HEK293 (cell line): ENCODE results near the gene LTC4S.
A peak's percentile ranks its signal among the peaks of the same experiment; 100 is the strongest.

Experiments used
- CTCF ChIA-PET: fragments of 350-600 bp; formaldehyde crosslinking; extraction: SDS; loops from one replicate; lab custom pipeline; 2021; ENCODE audit warnings: antibody characterized with exemption; lab: Yijun Ruan, JAX
- POLR2A ChIA-PET: fragments of 300-600 bp; formaldehyde crosslinking; extraction: SDS; loops from one replicate; lab custom pipeline; 2020; ENCODE audit warnings: antibody characterized with exemption, inconsistent platforms; lab: Yijun Ruan, JAX
- H3K27ac ChIP-seq: fragments of 200-500 bp; sonication (Bioruptor generic); 2 replicates; pipeline ENCODE4 v1.5.1; 2014; ENCODE audit warnings: low read depth, low read length, control low read depth, inconsistent platforms; ENCODE audit errors: extremely low read depth
- H3K36me3 ChIP-seq, 2 experiments: fragments of 200-500 bp in 1 of 2; sonication (Bioruptor generic) in 1 of 2; 1 replicate in 1 of 2; 2 replicates in 1 of 2; pipeline ENCODE4 v1.5.1; 2014 to 2017; ENCODE audit warnings: inconsistent platforms in 2 of 2, low read length in 2 of 2; ENCODE audit not compliant: control insufficient read depth in 2 of 2, insufficient read depth in 1 of 2
- H3K4me1 ChIP-seq: fragments of 200-500 bp; sonication (Bioruptor generic); 2 replicates; pipeline ENCODE4 v1.5.1; 2014; ENCODE audit warnings: mild to moderate bottlenecking, low read length, inconsistent platforms; ENCODE audit not compliant: control insufficient read depth, insufficient read depth
- H3K4me3 ChIP-seq: 2 replicates; pipeline ENCODE4 v1.5.1; 2011; ENCODE audit warnings: low read depth, mild to moderate bottlenecking, control low read depth, low read length, moderate library complexity
- H3K9me3 ChIP-seq: fragments of 200-500 bp; sonication (Bioruptor generic); 2 replicates; pipeline ENCODE4 v1.5.1; 2014; ENCODE audit warnings: low read depth, low read length, inconsistent platforms; ENCODE audit not compliant: control insufficient read depth, insufficient read depth
- BCL11B ChIP-seq: fragments of 450-650 bp; formaldehyde crosslinking; IDR thresholded peaks from 2 replicates; pipeline ENCODE4 v1.5.1; 2016; ENCODE audit warnings: low read depth, missing biosample characterization, missing genetic modification characterization
- EGR2 ChIP-seq: fragments of 450-650 bp; formaldehyde crosslinking; IDR thresholded peaks from 2 replicates; pipeline ENCODE4 v1.5.1; 2016; ENCODE audit warnings: low read depth, missing biosample characterization, missing genetic modification characterization
- KLF16 ChIP-seq: fragments of 450-650 bp; formaldehyde crosslinking; IDR thresholded peaks from 2 replicates; pipeline ENCODE4 v1.5.1; 2017; ENCODE audit warnings: missing biosample characterization, missing genetic modification characterization
- KLF9 ChIP-seq: fragments of 450-650 bp; formaldehyde crosslinking; IDR thresholded peaks from 2 replicates; pipeline ENCODE4 v1.5.1; 2016; ENCODE audit warnings: missing biosample characterization, missing genetic modification characterization, low read depth
- REST ChIP-seq: fragments of 450-650 bp; formaldehyde crosslinking; IDR thresholded peaks from 2 replicates; pipeline ENCODE4 v1.5.1; 2016; ENCODE audit warnings: missing biosample characterization, missing genetic modification characterization
- SP2 ChIP-seq: fragments of 450-650 bp; formaldehyde crosslinking; IDR thresholded peaks from 2 replicates; pipeline ENCODE4 v1.5.1; 2016; ENCODE audit warnings: missing biosample characterization, missing genetic modification characterization
- YY1 ChIP-seq: fragments of 450-650 bp; formaldehyde crosslinking; IDR thresholded peaks from 2 replicates; pipeline ENCODE4 v1.5.1; 2018; ENCODE audit warnings: missing biosample characterization, missing genetic modification characterization
- ZBTB21 ChIP-seq: fragments of 450-650 bp; formaldehyde crosslinking; IDR thresholded peaks from 2 replicates; pipeline ENCODE4 v1.5.1; 2017; ENCODE audit warnings: missing biosample characterization, missing genetic modification characterization
- ZBTB8A ChIP-seq: fragments of 450-650 bp; formaldehyde crosslinking; IDR thresholded peaks from 2 replicates; pipeline ENCODE4 v1.5.1; 2016; ENCODE audit warnings: missing biosample characterization, missing genetic modification characterization
- ZFHX2 ChIP-seq: fragments of 450-650 bp; formaldehyde crosslinking; conservative IDR thresholded peaks from 2 replicates; pipeline ENCODE4 v1.5.1; 2016; ENCODE audit warnings: missing biosample characterization, missing genetic modification characterization
- ZNF184 ChIP-seq: fragments of 450-650 bp; IDR thresholded peaks from 2 replicates; pipeline ENCODE4 v1.5.1; 2018; ENCODE audit warnings: missing biosample characterization, mild to moderate bottlenecking, missing genetic modification characterization
- ZNF274 ChIP-seq, 2 experiments: fragments of 200-500 bp in 1 of 2; fragments of 450-650 bp in 1 of 2; sonication (Bioruptor generic) in 1 of 2; formaldehyde crosslinking in 1 of 2; IDR thresholded peaks; 2 replicates each; pipeline versions ENCODE4 v1.5.1 to v1.6.1; 2014 to 2016; ENCODE audit warnings: borderline replicate concordance in 1 of 2, inconsistent platforms in 1 of 2, low read length in 1 of 2, missing biosample characterization in 1 of 2, missing genetic modification characterization in 1 of 2
- ZNF335 ChIP-seq: fragments of 450-650 bp; formaldehyde crosslinking; conservative IDR thresholded peaks from 2 replicates; pipeline ENCODE4 v1.5.1; 2016; ENCODE audit warnings: missing biosample characterization, missing genetic modification characterization
- ZNF398 ChIP-seq: fragments of 450-650 bp; formaldehyde crosslinking; IDR thresholded peaks from 2 replicates; pipeline ENCODE4 v1.5.1; 2017; ENCODE audit warnings: missing biosample characterization, missing genetic modification characterization
- ZNF501 ChIP-seq: fragments of 450-650 bp; formaldehyde crosslinking; IDR thresholded peaks from 2 replicates; pipeline ENCODE4 v1.5.1; 2016; ENCODE audit warnings: missing biosample characterization, missing genetic modification characterization
- ZNF610 ChIP-seq: fragments of 450-650 bp; formaldehyde crosslinking; IDR thresholded peaks from 2 replicates; pipeline ENCODE4 v1.5.1; 2016; ENCODE audit warnings: missing biosample characterization, missing genetic modification characterization, borderline replicate concordance
- ZNF660 ChIP-seq: fragments of 450-650 bp; IDR thresholded peaks from 2 replicates; pipeline ENCODE4 v1.5.1; 2018; ENCODE audit warnings: missing biosample characterization, mild to moderate bottlenecking, missing genetic modification characterization
- ZNF777 ChIP-seq: fragments of 450-650 bp; formaldehyde crosslinking; IDR thresholded peaks from 2 replicates; pipeline ENCODE4 v1.5.1; 2017; ENCODE audit warnings: missing biosample characterization, missing genetic modification characterization, borderline replicate concordance
- ZSCAN16 ChIP-seq: fragments of 450-650 bp; formaldehyde crosslinking; IDR thresholded peaks from 2 replicates; pipeline ENCODE4 v1.5.1; 2016; ENCODE audit warnings: missing biosample characterization, missing genetic modification characterization
- TF ChIP-seq, protein P1 (sequence below): fragments of 450-650 bp; formaldehyde crosslinking; IDR thresholded peaks from 2 replicates; pipeline ENCODE4 v1.5.1; 2016; ENCODE audit warnings: missing biosample characterization, missing genetic modification characterization, low read depth
- TF ChIP-seq, protein P2 (sequence below): fragments of 450-650 bp; formaldehyde crosslinking; IDR thresholded peaks from 2 replicates; pipeline ENCODE4 v1.5.1; 2016; ENCODE audit warnings: missing biosample characterization, missing genetic modification characterization

Gene LTC4S

GRCh38 chr5:179820483-179821297 is 26.9 kb downstream of the LTC4S start, which contains the start of gene SQSTM1:
TSS of gene SQSTM1 (plus strand) at chr5:179820905. CDS start at chr5:179820937, 32 bp downstream.
- Histone ChIP-seq H3K9me3 (no peaks in the 10 kb centered on the region), H3K27ac (peak within 1 kb of the TSS; percentile 92), H3K36me3 (peaks cover 5 to 41% of the 10 kb centered on the region in 2 experiments; a peak in 2 of 3 replicates), H3K4me3 (peak within 1 kb of the TSS; percentile 83), H3K4me1 (peaks cover 19% of the 10 kb centered on the region)
- ChIA-PET CTCF (no interaction called here), POLR2A (interaction anchor here (0.6 to 1.7 kb wide), 14 partner anchors 10 to 194 kb away, joined by 3 to 28 read pairs (median 4); partner anchors contain the start of genes LTC4S, MAML1, MGAT4B and MRNIP)
- TF ChIP-seq ZNF184 (tag by site-specific recombination), result 0 out of 2 replicates have a peak, but pooled peaks have one; percentile 35
- peak; percentile 84 for TF ChIP-seq BCL11B (tag by site-specific recombination)
- TF ChIP-seq ZBTB8A (tag by site-specific recombination), result peak; percentile 93
- TF ChIP-seq ZNF777 (tag by site-specific recombination), result peak; percentile 29; the same call in 1 of the 2 replicates
- peak; percentile 82 for TF ChIP-seq KLF9
- peak; percentile 49; the same call in 1 of the 2 replicates for TF ChIP-seq ZBTB21 (tag by site-specific recombination)
- peak; percentile 79 for TF ChIP-seq KLF16 (tag by site-specific recombination)
- peak; percentile 67 for TF ChIP-seq ZFHX2 (tag by site-specific recombination)
- TF ChIP-seq ZNF610, result peak; percentile 91
- peak; percentile 51; the same call in 1 of the 2 replicates for TF ChIP-seq EGR2 (tag by site-specific recombination)
- 0 out of 2 replicates have a peak, but pooled peaks have one; percentile 44 for TF ChIP-seq ZNF501 (tag by site-specific recombination)
- no peak for TF ChIP-seq ZSCAN16
- TF ChIP-seq, protein P1, sequence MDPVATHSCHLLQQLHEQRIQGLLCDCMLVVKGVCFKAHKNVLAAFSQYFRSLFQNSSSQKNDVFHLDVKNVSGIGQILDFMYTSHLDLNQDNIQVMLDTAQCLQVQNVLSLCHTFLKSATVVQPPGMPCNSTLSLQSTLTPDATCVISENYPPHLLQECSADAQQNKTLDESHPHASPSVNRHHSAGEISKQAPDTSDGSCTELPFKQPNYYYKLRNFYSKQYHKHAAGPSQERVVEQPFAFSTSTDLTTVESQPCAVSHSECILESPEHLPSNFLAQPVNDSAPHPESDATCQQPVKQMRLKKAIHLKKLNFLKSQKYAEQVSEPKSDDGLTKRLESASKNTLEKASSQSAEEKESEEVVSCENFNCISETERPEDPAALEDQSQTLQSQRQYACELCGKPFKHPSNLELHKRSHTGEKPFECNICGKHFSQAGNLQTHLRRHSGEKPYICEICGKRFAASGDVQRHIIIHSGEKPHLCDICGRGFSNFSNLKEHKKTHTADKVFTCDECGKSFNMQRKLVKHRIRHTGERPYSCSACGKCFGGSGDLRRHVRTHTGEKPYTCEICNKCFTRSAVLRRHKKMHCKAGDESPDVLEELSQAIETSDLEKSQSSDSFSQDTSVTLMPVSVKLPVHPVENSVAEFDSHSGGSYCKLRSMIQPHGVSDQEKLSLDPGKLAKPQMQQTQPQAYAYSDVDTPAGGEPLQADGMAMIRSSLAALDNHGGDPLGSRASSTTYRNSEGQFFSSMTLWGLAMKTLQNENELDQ, result no peak
- TF ChIP-seq, protein P2, sequence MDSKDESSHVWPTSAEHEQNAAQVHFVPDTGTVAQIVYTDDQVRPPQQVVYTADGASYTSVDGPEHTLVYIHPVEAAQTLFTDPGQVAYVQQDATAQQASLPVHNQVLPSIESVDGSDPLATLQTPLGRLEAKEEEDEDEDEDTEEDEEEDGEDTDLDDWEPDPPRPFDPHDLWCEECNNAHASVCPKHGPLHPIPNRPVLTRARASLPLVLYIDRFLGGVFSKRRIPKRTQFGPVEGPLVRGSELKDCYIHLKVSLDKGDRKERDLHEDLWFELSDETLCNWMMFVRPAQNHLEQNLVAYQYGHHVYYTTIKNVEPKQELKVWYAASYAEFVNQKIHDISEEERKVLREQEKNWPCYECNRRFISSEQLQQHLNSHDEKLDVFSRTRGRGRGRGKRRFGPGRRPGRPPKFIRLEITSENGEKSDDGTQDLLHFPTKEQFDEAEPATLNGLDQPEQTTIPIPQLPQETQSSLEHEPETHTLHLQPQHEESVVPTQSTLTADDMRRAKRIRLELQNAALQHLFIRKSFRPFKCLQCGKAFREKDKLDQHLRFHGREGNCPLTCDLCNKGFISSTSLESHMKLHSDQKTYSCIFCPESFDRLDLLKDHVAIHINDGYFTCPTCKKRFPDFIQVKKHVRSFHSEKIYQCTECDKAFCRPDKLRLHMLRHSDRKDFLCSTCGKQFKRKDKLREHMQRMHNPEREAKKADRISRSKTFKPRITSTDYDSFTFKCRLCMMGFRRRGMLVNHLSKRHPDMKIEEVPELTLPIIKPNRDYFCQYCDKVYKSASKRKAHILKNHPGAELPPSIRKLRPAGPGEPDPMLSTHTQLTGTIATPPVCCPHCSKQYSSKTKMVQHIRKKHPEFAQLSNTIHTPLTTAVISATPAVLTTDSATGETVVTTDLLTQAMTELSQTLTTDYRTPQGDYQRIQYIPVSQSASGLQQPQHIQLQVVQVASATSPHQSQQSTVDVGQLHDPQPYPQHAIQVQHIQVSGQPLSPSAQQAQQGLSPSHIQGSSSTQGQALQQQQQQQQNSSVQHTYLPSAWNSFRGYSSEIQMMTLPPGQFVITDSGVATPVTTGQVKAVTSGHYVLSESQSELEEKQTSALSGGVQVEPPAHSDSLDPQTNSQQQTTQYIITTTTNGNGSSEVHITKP (tag by site-specific recombination), result peak; percentile 85
- no peak for TF ChIP-seq ZNF274 (IDR thresholded peaks at IDR 0.05; ENCODE audit: low read length)
- TF ChIP-seq ZNF274 (tag by site-specific recombination; IDR thresholded peaks at IDR 0.05; ENCODE audit: borderline replicate concordance), result no peak
- peak; percentile 91 for TF ChIP-seq ZNF660 (tag by site-specific recombination)
- TF ChIP-seq REST (tag by site-specific recombination), result peak; percentile 21; the same call in 1 of the 2 replicates
- peak; percentile 72 for TF ChIP-seq SP2 (tag by site-specific recombination)
- TF ChIP-seq ZNF335 (tag by site-specific recombination), result peak; percentile 57
- TF ChIP-seq YY1 (tag by site-specific recombination), result peak; percentile 76
- peak; percentile 73; the same call in 1 of the 2 replicates for TF ChIP-seq ZNF398 (tag by site-specific recombination)
